ENCODE data around the gene ZBTB49. TPM values are rescaled to one million over a fixed set of nuclear protein-coding genes. Genes with fewer than 3 reads are reported as not detected.

ZBTB49 gene
- total RNA-seq, 1 experiment from 2014 or later: 4.2 TPM

GRCh38 chr4:4260185-4260751 is 29.8 kb upstream of the ZBTB49 start:
- CTCF ChIA-PET: no interaction called here
- POLR2A ChIA-PET: no interaction called here
- no peaks in the 10 kb centered on the region for H3K36me3 ChIP-seq (ENCODE audit: control insufficient read depth, insufficient read depth, low read length)
- no peak overlapping the region for H3K4me3 ChIP-seq (ENCODE audit: low read depth in 2 of 2, low read length in 2 of 2)
- DNase-seq (ENCODE audit: low read depth, low spot score) (no peak), ATAC-seq (peak; percentile 78; the same call in 1 of the 2 replicates)
- no peak; the same call in 1 of the 2 replicates for TF ChIP-seq CTCF (IDR thresholded peaks at IDR 0.05)
- TF ChIP-seq TCF7L2 (IDR thresholded peaks at IDR 0.05; ENCODE audit: low read depth, low read length): no peak
- no peak for TF ChIP-seq POLR2AphosphoS5 (IDR thresholded peaks at IDR 0.05; ENCODE audit: low read depth, low read length)
- TF ChIP-seq, protein P1, sequence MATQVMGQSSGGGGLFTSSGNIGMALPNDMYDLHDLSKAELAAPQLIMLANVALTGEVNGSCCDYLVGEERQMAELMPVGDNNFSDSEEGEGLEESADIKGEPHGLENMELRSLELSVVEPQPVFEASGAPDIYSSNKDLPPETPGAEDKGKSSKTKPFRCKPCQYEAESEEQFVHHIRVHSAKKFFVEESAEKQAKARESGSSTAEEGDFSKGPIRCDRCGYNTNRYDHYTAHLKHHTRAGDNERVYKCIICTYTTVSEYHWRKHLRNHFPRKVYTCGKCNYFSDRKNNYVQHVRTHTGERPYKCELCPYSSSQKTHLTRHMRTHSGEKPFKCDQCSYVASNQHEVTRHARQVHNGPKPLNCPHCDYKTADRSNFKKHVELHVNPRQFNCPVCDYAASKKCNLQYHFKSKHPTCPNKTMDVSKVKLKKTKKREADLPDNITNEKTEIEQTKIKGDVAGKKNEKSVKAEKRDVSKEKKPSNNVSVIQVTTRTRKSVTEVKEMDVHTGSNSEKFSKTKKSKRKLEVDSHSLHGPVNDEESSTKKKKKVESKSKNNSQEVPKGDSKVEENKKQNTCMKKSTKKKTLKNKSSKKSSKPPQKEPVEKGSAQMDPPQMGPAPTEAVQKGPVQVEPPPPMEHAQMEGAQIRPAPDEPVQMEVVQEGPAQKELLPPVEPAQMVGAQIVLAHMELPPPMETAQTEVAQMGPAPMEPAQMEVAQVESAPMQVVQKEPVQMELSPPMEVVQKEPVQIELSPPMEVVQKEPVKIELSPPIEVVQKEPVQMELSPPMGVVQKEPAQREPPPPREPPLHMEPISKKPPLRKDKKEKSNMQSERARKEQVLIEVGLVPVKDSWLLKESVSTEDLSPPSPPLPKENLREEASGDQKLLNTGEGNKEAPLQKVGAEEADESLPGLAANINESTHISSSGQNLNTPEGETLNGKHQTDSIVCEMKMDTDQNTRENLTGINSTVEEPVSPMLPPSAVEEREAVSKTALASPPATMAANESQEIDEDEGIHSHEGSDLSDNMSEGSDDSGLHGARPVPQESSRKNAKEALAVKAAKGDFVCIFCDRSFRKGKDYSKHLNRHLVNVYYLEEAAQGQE (IDR thresholded peaks at IDR 0.05; ENCODE audit: insufficient read depth in 1 of 2, low read depth in 2 of 2, low read length in 1 of 2): no peak
- TF ChIP-seq SIN3A (IDR thresholded peaks at IDR 0.05; ENCODE audit: borderline replicate concordance, insufficient read depth, low read depth, low read length): no peak
- in situ Hi-C loops (cut with HindIII; ENCODE audit: low pct_unique_long_range_greater_than_20kb, low sequenced_read_pairs) (no loop called here), intact Hi-C loops (cut with micrococcal nuclease; ENCODE audit: unreplicated experiment) (no loop called here)
- no peaks in the 10 kb centered on the region for H3K9me3 ChIP-seq (ENCODE audit: control insufficient read depth, insufficient read depth, low read depth, low read length)
- H3K27ac ChIP-seq (ENCODE audit: low read length): no peak overlapping the region
- no TSS peak for BruUV-seq (replicated peaks)
- no peaks in the 10 kb centered on the region for H3K4me1 ChIP-seq (ENCODE audit: control insufficient read depth, insufficient read depth, low read length)
- no peaks in the 10 kb centered on the region for H3K27me3 ChIP-seq (ENCODE audit: control insufficient read depth, insufficient read depth, low read length)

DNA sequence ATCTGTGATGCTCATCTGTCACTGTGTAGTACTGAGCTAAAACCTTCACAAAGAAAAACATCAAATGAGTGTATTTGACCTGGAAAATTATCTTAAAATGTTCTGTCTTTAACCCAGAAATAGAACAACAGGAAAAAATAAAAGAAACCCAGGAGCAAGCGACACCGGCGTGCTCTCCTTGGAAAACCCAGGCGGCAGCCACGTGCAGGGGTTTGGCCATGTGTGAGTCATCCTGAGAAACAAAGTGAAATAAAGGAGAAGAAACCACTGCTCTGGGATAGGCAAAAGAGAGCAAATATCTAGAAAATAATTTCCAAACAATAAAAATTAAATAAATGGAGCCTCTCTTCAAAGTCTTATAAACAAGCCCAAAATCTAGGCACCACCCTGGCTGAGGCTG is 22.1 kb upstream of the ZBTB49 start:
- Histone ChIP-seq H3K9me3 (ENCODE audit: control insufficient read depth, insufficient read depth, low read depth, low read length) (no peaks in the 10 kb centered on the region), H3K4me3 (ENCODE audit: low read depth in 2 of 2, low read length in 2 of 2) (no peak overlapping the region), H3K36me3 (ENCODE audit: control insufficient read depth, insufficient read depth, low read length) (no peaks in the 10 kb centered on the region; the same call in 1 of the 2 replicates), H3K27me3 (ENCODE audit: control insufficient read depth, insufficient read depth, low read length) (no peaks in the 10 kb centered on the region), H3K27ac (ENCODE audit: low read length) (no peak overlapping the region), H3K4me1 (ENCODE audit: control insufficient read depth, insufficient read depth, low read length) (no peaks in the 10 kb centered on the region)
- ATAC-seq (no peak), DNase-seq (ENCODE audit: low read depth, low spot score) (no peak)
- intact Hi-C loops (cut with micrococcal nuclease; ENCODE audit: unreplicated experiment) (no loop called here), in situ Hi-C loops (cut with HindIII; ENCODE audit: low pct_unique_long_range_greater_than_20kb, low sequenced_read_pairs) (no loop called here)
- CTCF ChIA-PET: no interaction called here
- POLR2A ChIA-PET: no interaction called here
- no peak for TF ChIP-seq SIN3A (IDR thresholded peaks at IDR 0.05; ENCODE audit: borderline replicate concordance, insufficient read depth, low read depth, low read length)
- TF ChIP-seq POLR2AphosphoS5 (IDR thresholded peaks at IDR 0.05; ENCODE audit: low read depth, low read length): no peak
- no peak for TF ChIP-seq TCF7L2 (IDR thresholded peaks at IDR 0.05; ENCODE audit: low read depth, low read length)
- no peak for TF ChIP-seq CTCF (IDR thresholded peaks at IDR 0.05)
- TF ChIP-seq, protein P1 (IDR thresholded peaks at IDR 0.05; ENCODE audit: insufficient read depth in 1 of 2, low read depth in 2 of 2, low read length in 1 of 2): no peak
- BruUV-seq (replicated peaks): no TSS peak
